SH-SY5Y (cell line): ENCODE data around the gene PGBD5.

ENCODE experiments used
- GATA2 ChIP-seq: IDR thresholded peaks from 2 replicates; pipeline ENCODE4 v1.6.1; 2011; ENCODE audit warnings: mild to moderate bottlenecking, low read depth, low read length
- GATA3 ChIP-seq: IDR thresholded peaks from 2 replicates; pipeline ENCODE4 v1.6.1; 2011; ENCODE audit warnings: low read depth, mild to moderate bottlenecking, low read length, moderate library complexity

PGBD5 gene

GRCh38 chr1:230289350-230289644 lies 136.8 kb downstream of the PGBD5 start:
- no peak for TF ChIP-seq GATA2
- TF ChIP-seq GATA3 = no peak

GRCh38 chr1:230288641-230289349 lies 137.3 kb downstream of the PGBD5 start:
- TF ChIP-seq GATA3 = no peak
- TF ChIP-seq GATA2 = no peak

- TF ChIP-seq GATA2 = no peak
- TF ChIP-seq GATA3 = no peak
Measured at GRCh38 chr1:230287674-230288315, 138.3 kb downstream of the PGBD5 start.

- no peak for TF ChIP-seq GATA2
- TF ChIP-seq GATA3 = no peak
Measured at GRCh38 chr1:230286890-230287269, 139.3 kb downstream of the PGBD5 start.

- TF ChIP-seq GATA2 (no peak), GATA3 (no peak)
Measured at GRCh38 chr1:230286166-230286889, 139.8 kb downstream of the PGBD5 start.

- TF ChIP-seq GATA2 = no peak
- no peak for TF ChIP-seq GATA3
Measured at GRCh38 chr1:230285351-230285750, 140.8 kb downstream of the PGBD5 start.

- TF ChIP-seq GATA3 (no peak), GATA2 (no peak)
Measured at GRCh38 chr1:230284891-230285290, 141.2 kb downstream of the PGBD5 start.

GRCh38 chr1:230283678-230284077 lies 142.5 kb downstream of the PGBD5 start:
- no peak for TF ChIP-seq GATA2
- no peak for TF ChIP-seq GATA3

- TF ChIP-seq GATA3 (no peak), GATA2 (no peak)
Measured at GRCh38 chr1:230282157-230282556, 144.0 kb downstream of the PGBD5 start.

GRCh38 chr1:230281556-230281955 lies 144.6 kb downstream of the PGBD5 start:
- TF ChIP-seq GATA2 (no peak), GATA3 (no peak)

- TF ChIP-seq GATA2 (no peak), GATA3 (no peak)
Measured at GRCh38 chr1:230280906-230281413, 145.2 kb downstream of the PGBD5 start.

- TF ChIP-seq GATA3 (no peak), GATA2 (no peak)
Measured at GRCh38 chr1:230280054-230280795, 145.9 kb downstream of the PGBD5 start.

- TF ChIP-seq GATA3 = no peak
- TF ChIP-seq GATA2 = no peak
Measured at GRCh38 chr1:230279583-230279945, 146.6 kb downstream of the PGBD5 start.
